Vagina (tissue), 2 donors: ENCODE data around the gene RHBG. TPM values are rescaled to one million over a fixed set of nuclear protein-coding genes. Genes with fewer than 3 reads are reported as not detected.

Experiments used
- DNase-seq, 2 donors: peaks; one replicate each; pipeline ENCODE4 v3.0.0-alpha.2; 2017; ENCODE audit errors: extremely low spot score in 2 of 2
- H3K27ac ChIP-seq: fragments of 200-600 bp; sonication (generic); one replicate; pipeline ENCODE4 v1.5.1; 2019
- H3K27me3 ChIP-seq: fragments of 200-600 bp; sonication (generic); one replicate; pipeline ENCODE4 v1.5.1; 2019
- H3K36me3 ChIP-seq, 2 donors: fragments of 200-600 bp; sonication (generic); one replicate each; pipeline ENCODE4 v1.5.1; 2017 to 2019
- H3K4me1 ChIP-seq: fragments of 200-600 bp; sonication (generic); one replicate; pipeline ENCODE4 v1.5.1; 2019
- H3K4me3 ChIP-seq, 2 donors: fragments of 200-600 bp; sonication (generic); 1 replicate in 1 of 2; 2 replicates in 1 of 2; pipeline ENCODE4 v1.5.1; 2016 to 2019
- H3K9me3 ChIP-seq: fragments of 200-600 bp; sonication (generic); one replicate; pipeline ENCODE4 v1.5.1; 2019
- POLR2A ChIP-seq, 2 donors: fragments of 450-650 bp; IDR thresholded peaks; one replicate each; pipeline ENCODE4 v1.6.1; 2017; ENCODE audit warnings: antibody characterized with exemption in 2 of 2, mild to moderate bottlenecking in 2 of 2, moderate library complexity in 2 of 2
- POLR2AphosphoS5 ChIP-seq, 2 donors: sonication (generic); formaldehyde crosslinking; IDR thresholded peaks; one replicate each; pipeline ENCODE4 v1.9.0; 2017; ENCODE audit warnings: antibody characterized with exemption in 2 of 2, mild to moderate bottlenecking in 2 of 2, low read depth in 1 of 2; ENCODE audit not compliant: insufficient read depth in 1 of 2
- intact Hi-C: fragments of 100-400 bp; cut with DNase I; formaldehyde crosslinking; loops from one replicate; pipeline ENCODE4 v1.15.1; 2023
- total RNA-seq: library from RNA; depleted of rRNA; stranded (reverse); fragments of >200 nt; gene quantifications from one replicate; pipeline ENCODE4 v1.2.3, GENCODE V29; 2016
- TF ChIP-seq, protein P1 (sequence below), 3 experiments: fragments of 450-650 bp in 2 of 3; fragments of 200-600 bp in 1 of 3; sonication (generic) in 1 of 3; IDR thresholded peaks; one replicate each; pipeline ENCODE4 v1.5.1; 2017 to 2019; ENCODE audit warnings: antibody characterized with exemption in 3 of 3, mild to moderate bottlenecking in 2 of 3, moderate library complexity in 2 of 3

Gene RHBG
- total RNA-seq, 1 donor from 2014 or later, result not detected

DNA sequence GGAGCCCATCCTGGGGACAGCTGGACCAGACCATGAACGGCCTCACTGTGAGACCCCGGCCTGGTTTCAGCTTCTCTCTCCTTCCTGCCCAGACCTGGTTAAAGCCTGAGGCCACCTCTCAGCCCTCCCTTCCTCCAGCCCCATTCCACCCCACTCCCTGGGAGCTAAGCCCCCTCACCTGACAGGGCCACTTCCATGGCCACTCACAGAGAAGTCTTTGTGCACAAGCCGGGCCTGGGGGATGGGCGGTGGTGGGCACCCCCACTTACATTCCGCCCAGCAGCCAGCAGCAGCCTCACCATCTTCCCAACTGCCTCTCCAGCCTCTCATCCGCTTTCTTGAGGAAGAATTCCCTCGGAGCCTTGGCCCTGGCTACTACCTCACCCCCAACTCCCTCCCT, 40.4 kb downstream of the RHBG start:
- intact Hi-C loops, result no loop called here
- Histone ChIP-seq H3K4me1 (no peaks in the 10 kb centered on the region), H3K9me3 (no peaks in the 10 kb centered on the region), H3K36me3 (no peaks in the 10 kb centered on the region), H3K27me3 (no peaks in the 10 kb centered on the region), H3K4me3 (no peak overlapping the region), H3K27ac (no peak overlapping the region)
- no peak for DNase-seq
- no peak for TF ChIP-seq POLR2A (IDR thresholded peaks at IDR 0.05)
- no peak for TF ChIP-seq POLR2AphosphoS5 (IDR thresholded peaks at IDR 0.05; ENCODE audit: insufficient read depth in 1 of 2, low read depth in 1 of 2)
- TF ChIP-seq, protein P1, sequence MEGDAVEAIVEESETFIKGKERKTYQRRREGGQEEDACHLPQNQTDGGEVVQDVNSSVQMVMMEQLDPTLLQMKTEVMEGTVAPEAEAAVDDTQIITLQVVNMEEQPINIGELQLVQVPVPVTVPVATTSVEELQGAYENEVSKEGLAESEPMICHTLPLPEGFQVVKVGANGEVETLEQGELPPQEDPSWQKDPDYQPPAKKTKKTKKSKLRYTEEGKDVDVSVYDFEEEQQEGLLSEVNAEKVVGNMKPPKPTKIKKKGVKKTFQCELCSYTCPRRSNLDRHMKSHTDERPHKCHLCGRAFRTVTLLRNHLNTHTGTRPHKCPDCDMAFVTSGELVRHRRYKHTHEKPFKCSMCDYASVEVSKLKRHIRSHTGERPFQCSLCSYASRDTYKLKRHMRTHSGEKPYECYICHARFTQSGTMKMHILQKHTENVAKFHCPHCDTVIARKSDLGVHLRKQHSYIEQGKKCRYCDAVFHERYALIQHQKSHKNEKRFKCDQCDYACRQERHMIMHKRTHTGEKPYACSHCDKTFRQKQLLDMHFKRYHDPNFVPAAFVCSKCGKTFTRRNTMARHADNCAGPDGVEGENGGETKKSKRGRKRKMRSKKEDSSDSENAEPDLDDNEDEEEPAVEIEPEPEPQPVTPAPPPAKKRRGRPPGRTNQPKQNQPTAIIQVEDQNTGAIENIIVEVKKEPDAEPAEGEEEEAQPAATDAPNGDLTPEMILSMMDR (IDR thresholded peaks at IDR 0.05), result no peak

DNA sequence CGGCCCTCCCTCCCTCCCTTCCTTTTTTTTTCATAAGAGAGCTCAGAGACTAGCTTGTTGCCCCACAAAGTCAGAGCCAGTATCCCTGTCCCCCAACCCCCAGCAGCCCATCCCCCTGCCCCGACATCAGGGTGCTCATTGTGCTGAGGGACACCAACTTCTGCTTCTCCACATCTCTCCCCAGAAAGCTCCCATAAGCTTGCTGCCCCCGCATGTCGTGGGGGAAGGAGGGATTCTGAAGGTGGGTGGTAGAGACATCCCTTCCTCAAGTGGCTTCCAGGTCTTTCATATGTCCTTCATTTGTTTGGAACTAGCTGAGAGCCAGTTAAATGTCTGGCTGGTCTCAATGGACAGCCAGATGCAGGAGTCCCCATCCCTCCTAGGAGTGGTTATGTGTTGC, 41.2 kb downstream of the RHBG start:
- no peaks in the 10 kb centered on the region for H3K4me1 ChIP-seq
- H3K27ac ChIP-seq, result no peak overlapping the region
- no peak overlapping the region for H3K4me3 ChIP-seq
- H3K36me3 ChIP-seq, result no peaks in the 10 kb centered on the region
- no peak for DNase-seq
- TF ChIP-seq, protein P1 (IDR thresholded peaks at IDR 0.05), result no peak
- TF ChIP-seq POLR2A (IDR thresholded peaks at IDR 0.05) (no peak), POLR2AphosphoS5 (IDR thresholded peaks at IDR 0.05; ENCODE audit: insufficient read depth in 1 of 2, low read depth in 1 of 2) (no peak)
- no peaks in the 10 kb centered on the region for H3K27me3 ChIP-seq
- H3K9me3 ChIP-seq, result no peaks in the 10 kb centered on the region
- intact Hi-C loops, result no loop called here

DNA sequence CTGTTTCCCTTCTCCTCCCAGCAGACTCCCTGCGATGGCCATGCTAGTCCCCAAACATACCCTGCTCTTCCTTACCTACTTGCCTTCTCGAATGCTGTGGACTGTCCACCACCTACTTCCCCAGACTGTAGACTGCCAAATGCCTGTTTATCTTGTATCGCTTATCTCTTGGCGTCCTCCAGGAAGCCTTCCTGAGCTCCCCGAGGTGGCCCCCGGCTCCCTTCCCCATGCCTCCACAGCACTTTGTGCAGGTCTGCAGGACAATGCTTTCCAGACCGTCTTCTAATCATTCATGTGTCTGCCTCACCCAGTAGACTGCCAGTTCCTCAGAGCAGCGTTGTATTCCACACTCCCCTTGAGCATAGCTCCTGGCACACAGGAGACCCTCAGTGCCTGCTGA, 41.7 kb downstream of the RHBG start:
- Histone ChIP-seq H3K9me3 (no peaks in the 10 kb centered on the region), H3K4me1 (no peaks in the 10 kb centered on the region), H3K27me3 (no peaks in the 10 kb centered on the region), H3K4me3 (no peak overlapping the region), H3K27ac (no peak overlapping the region), H3K36me3 (no peaks in the 10 kb centered on the region)
- TF ChIP-seq, protein P1 (IDR thresholded peaks at IDR 0.05), result no peak
- TF ChIP-seq POLR2AphosphoS5 (IDR thresholded peaks at IDR 0.05; ENCODE audit: insufficient read depth in 1 of 2, low read depth in 1 of 2), result no peak
- no peak for TF ChIP-seq POLR2A (IDR thresholded peaks at IDR 0.05)
- intact Hi-C loops, result no loop called here
- no peak for DNase-seq

DNA sequence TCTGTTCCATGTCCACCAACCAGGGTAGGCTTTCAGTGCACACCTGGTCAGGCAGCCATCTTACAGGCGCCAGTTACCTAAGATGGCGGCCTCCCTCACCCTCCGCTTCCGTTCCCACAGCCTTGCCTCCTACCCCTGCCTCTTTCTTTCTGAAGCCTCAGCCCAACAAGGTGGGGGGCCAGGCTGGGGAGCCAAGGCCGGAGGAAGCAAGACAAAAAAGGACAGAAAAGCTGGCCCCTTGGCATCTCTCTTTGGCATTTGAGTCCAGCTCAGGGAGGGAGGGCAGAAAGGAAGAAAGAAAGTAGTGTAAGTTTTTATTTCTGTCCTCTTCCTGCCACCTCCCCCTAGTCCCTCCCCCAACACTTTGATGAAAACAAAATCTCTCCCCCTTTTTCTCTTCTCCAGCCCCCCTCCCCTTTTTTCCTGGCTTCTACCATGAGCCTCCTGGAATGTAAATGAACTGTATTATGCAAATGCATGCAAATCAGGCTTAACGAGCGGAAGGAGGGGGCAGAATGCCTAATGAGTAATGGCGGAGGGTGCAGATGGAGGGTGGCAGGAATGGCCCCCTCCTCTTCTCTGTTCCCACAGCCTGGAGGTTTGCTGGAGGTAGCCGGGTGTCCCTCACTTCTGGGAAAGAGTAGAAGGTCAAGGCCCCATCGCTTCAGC, 43.8 kb downstream of the RHBG start:
- H3K4me3 ChIP-seq, result no peak overlapping the region
- no peaks in the 10 kb centered on the region for H3K27me3 ChIP-seq
- no peaks in the 10 kb centered on the region for H3K9me3 ChIP-seq
- no peak overlapping the region for H3K27ac ChIP-seq
- H3K36me3 ChIP-seq, result no peaks in the 10 kb centered on the region
- no peak for TF ChIP-seq POLR2AphosphoS5 (IDR thresholded peaks at IDR 0.05; ENCODE audit: insufficient read depth in 1 of 2, low read depth in 1 of 2)
- TF ChIP-seq, protein P1 (IDR thresholded peaks at IDR 0.05), result no peak
- TF ChIP-seq POLR2A (IDR thresholded peaks at IDR 0.05), result no peak
- no peaks in the 10 kb centered on the region for H3K4me1 ChIP-seq
- intact Hi-C loops, result no loop called here
- DNase-seq, result no peak

DNA sequence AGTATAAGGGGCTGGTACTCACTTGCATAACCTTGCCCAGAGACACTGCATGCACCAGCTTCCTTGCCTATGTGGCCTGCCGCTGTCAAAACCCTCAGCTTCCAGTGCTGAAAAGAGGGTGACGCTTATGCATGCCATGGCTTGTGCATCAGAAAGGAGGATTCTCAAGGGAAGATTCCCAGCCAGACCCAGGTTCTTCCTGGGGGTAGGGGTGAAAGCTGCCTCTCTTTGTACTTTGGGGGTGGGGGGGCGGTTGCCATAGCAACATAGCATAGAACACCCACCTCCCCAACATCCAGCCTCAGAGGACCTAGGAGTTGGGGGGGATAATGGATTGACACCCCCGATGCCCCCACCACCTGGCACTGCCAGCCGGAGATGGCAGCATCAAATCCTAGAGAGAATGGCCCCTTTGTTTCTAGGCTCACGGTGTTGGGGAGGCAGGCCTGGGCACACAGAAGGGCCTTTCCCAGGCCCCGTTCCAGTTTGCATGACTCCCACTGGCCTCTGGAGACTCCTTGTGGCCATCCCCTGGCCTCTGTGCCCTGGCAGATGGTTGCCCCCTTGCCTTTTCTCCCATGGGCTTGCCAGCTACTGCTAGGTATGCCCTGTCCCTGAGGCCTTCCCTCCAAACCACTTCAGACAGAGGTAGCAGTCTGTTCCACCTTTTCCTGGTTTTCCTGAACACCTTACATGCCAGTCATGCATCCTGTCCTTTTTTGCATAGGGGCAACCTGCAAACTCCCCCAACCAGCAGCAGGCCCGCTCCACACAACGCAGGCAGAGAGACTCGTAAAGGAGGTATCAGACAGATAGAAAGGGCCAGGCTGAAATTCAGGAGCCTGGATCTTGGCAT, 44.6 kb downstream of the RHBG start:
- H3K4me3 ChIP-seq, result no peak overlapping the region
- H3K36me3 ChIP-seq, result no peaks in the 10 kb centered on the region
- H3K4me1 ChIP-seq, result no peaks in the 10 kb centered on the region
- no peaks in the 10 kb centered on the region for H3K27me3 ChIP-seq
- H3K27ac ChIP-seq, result no peak overlapping the region
- H3K9me3 ChIP-seq, result no peaks in the 10 kb centered on the region
- intact Hi-C loops, result no loop called here
- no peak for DNase-seq
- TF ChIP-seq, protein P1 (IDR thresholded peaks at IDR 0.05), result no peak
- TF ChIP-seq POLR2AphosphoS5 (IDR thresholded peaks at IDR 0.05; ENCODE audit: insufficient read depth in 1 of 2, low read depth in 1 of 2) (no peak), POLR2A (IDR thresholded peaks at IDR 0.05) (no peak)
